SK-N-SH (cell line): Measurements from ENCODE around the gene ADRM1. TPM values are rescaled to one million over a fixed set of nuclear protein-coding genes. Genes with fewer than 3 reads are reported as not detected.

Experiments
- CTCF ChIA-PET: fragments of 300-600, 350-600 bp; formaldehyde crosslinking; extraction: SDS; loops from one replicate; lab custom pipeline; 2021; lab: Yijun Ruan, JAX
- POLR2A ChIA-PET: fragments of 350-600 bp; sonication (Branson Sonifier 250); formaldehyde crosslinking; extraction: SDS; loops from one replicate; lab custom pipeline; 2020; ENCODE audit warnings: antibody characterized with exemption, inconsistent platforms; lab: Yijun Ruan, JAX
- DNase-seq: peaks from one replicate; pipeline ENCODE4 v3.0.0; 2012
- H2AFZ ChIP-seq: fragments of 200-600 bp; sonication (generic); 2 replicates; pipeline ENCODE4 v1.8.1; 2016; ENCODE audit warnings: antibody characterized with exemption, mild to moderate bottlenecking, low read depth
- H3F3A ChIP-seq: fragments of 200-600 bp; sonication (generic); replicated peaks from 2 replicates; pipeline ENCODE3; 2016; ENCODE audit warnings: antibody characterized with exemption, mild to moderate bottlenecking; ENCODE audit not compliant: insufficient read depth
- H3K27ac ChIP-seq, 2 experiments: fragments of 200-500 bp in 1 of 2; fragments of 200-600 bp in 1 of 2; sonication (Bioruptor generic) in 1 of 2; sonication (generic), shearing (Covaris generic) in 1 of 2; 2 replicates each; pipeline versions ENCODE4 v1.5.1 to v1.6.1; 2014 to 2016; ENCODE audit warnings: low read depth in 2 of 2, inconsistent platforms in 1 of 2, low read length in 1 of 2, mild to moderate bottlenecking in 1 of 2, mixed read lengths in 1 of 2
- H3K27me3 ChIP-seq: fragments of 200-600 bp; sonication (generic), shearing (Covaris generic); 2 replicates; pipeline ENCODE4 v1.6.1; 2016; ENCODE audit warnings: mixed run types; ENCODE audit not compliant: insufficient read depth
- H3K36me3 ChIP-seq, 2 experiments: fragments of 200-500 bp in 1 of 2; fragments of 200-600 bp in 1 of 2; sonication (Bioruptor generic) in 1 of 2; sonication (generic) in 1 of 2; replicated peaks in 1 of 2; 2 replicates each; pipeline versions ENCODE3 to v1.5.1; 2014 to 2016; ENCODE audit warnings: low read length in 1 of 2, mild to moderate bottlenecking in 1 of 2; ENCODE audit not compliant: insufficient read depth in 2 of 2, control insufficient read depth in 1 of 2
- H3K4me1 ChIP-seq, 2 experiments: fragments of 200-500 bp in 1 of 2; fragments of 200-600 bp in 1 of 2; sonication (Bioruptor generic) in 1 of 2; sonication (generic), shearing (Covaris generic) in 1 of 2; 2 replicates each; pipeline versions ENCODE4 v1.5.1 to v1.6.1; 2014 to 2016; ENCODE audit warnings: low read depth in 1 of 2, low read length in 1 of 2, mixed run types in 1 of 2; ENCODE audit not compliant: insufficient read depth in 2 of 2, control insufficient read depth in 1 of 2
- H3K4me2 ChIP-seq: fragments of 200-600 bp; sonication (generic), shearing (Covaris generic); 2 replicates; pipeline ENCODE4 v1.6.1; 2017; ENCODE audit warnings: mixed run types
- H3K4me3 ChIP-seq, 2 experiments: fragments of 200-500 bp in 1 of 2; fragments of 200-600 bp in 1 of 2; sonication (Bioruptor generic) in 1 of 2; sonication (generic), shearing (Covaris generic) in 1 of 2; 2 replicates each; pipeline versions ENCODE4 v1.5.1 to v1.8.1; 2014 to 2016; ENCODE audit warnings: low read depth in 2 of 2, inconsistent platforms in 1 of 2, low read length in 1 of 2, mild to moderate bottlenecking in 1 of 2, mixed read lengths in 1 of 2, moderate library complexity in 1 of 2
- H3K79me2 ChIP-seq: fragments of 200-600 bp; sonication (generic); 2 replicates; pipeline ENCODE4 v1.8.1; 2017; ENCODE audit warnings: mild to moderate bottlenecking; ENCODE audit not compliant: insufficient read depth
- H3K9ac ChIP-seq: fragments of 200-600 bp; sonication (generic); 2 replicates; pipeline ENCODE4 v1.6.1; 2017; ENCODE audit warnings: mixed run types
- H3K9me2 ChIP-seq: fragments of 200-600 bp; sonication (generic); 2 replicates; pipeline ENCODE4 v1.6.1; 2017; ENCODE audit warnings: mixed run types
- H3K9me3 ChIP-seq: fragments of 200-600 bp; sonication (generic); 2 replicates; pipeline ENCODE4 v1.6.1; 2017; ENCODE audit warnings: mixed run types, mild to moderate bottlenecking, moderate library complexity
- H4K20me1 ChIP-seq: fragments of 200-600 bp; sonication (generic); 2 replicates; pipeline ENCODE4 v1.6.1; 2017; ENCODE audit warnings: mild to moderate bottlenecking, mixed run types; ENCODE audit not compliant: insufficient read depth
- ELF1 ChIP-seq: IDR thresholded peaks from 2 replicates; pipeline ENCODE4 v1.4.0; 2012
- FOXJ3 ChIP-seq: sonication (generic); formaldehyde crosslinking; IDR thresholded peaks from 2 replicates; pipeline ENCODE4 v1.5.1; 2020; ENCODE audit warnings: mild to moderate bottlenecking, missing genetic modification reagents
- NFIC ChIP-seq: IDR thresholded peaks from 2 replicates; pipeline ENCODE4 v1.4.0; 2012; ENCODE audit warnings: borderline replicate concordance
- RFX5 ChIP-seq: IDR thresholded peaks from 2 replicates; pipeline ENCODE4 v1.6.1; 2012; ENCODE audit warnings: mild to moderate bottlenecking, improper control_type of control experiment, low read length
- TEAD4 ChIP-seq: IDR thresholded peaks from 2 replicates; pipeline ENCODE4 v1.4.0; 2012; ENCODE audit warnings: mild to moderate bottlenecking, borderline replicate concordance; ENCODE audit not compliant: insufficient read depth
- WGBS: methylation state at CpG from one replicate; pipeline ENCODE4 v1.1.6; 2017; ENCODE audit warnings: low lambda C conversion rate; 5-methylcytosine and 5-hydroxymethylcytosine counted together
- polyA plus RNA-seq, 3 experiments: library from polyadenylated mRNA; depleted of rRNA; stranded (reverse); fragments of >200 nt; gene quantifications; 2 replicates each; pipeline ENCODE4 v1.2.3, GENCODE V29; 2012
- TF ChIP-seq, protein P1 (sequence below): fragments of 150-350 bp; IDR thresholded peaks from 2 replicates; pipeline ENCODE4 v1.6.1; 2016; ENCODE audit warnings: mild to moderate bottlenecking, low read depth, low read length

Gene ADRM1
- polyA plus RNA-seq, 1 of the 3 experiments (the other 2 are of a cell fraction), result 142 TPM

DNA sequence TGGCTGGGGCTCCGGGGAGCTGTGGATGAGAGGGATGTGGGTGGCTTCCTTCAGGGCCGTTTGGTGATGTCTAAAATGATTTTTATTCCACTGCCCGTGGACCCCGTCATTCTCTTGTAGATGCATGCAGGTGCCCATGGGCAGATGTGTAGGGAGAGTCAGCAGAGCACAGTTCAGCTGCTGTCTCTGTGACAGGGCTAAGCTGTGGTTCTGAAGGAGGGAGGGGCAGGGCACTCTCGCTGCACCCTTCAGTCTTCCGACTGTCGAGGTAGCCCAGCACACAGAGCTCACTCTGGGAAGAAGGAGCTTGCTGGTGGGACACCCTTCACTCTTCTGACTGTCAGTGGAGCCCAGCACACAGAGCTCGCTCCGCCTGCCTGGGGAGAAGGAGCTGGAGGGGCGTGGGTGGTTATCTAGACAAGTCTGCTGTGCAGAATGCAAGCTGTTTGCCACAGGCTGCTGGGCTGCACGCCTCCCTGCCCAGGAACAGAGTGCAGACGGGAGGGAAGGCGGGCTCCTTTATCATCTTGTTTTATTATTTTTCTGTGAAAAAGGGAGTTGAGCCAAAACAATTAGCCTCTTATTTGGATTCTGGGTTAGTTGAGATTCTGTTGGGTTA, 28.4 kb upstream of the ADRM1 start:
- Histone ChIP-seq H3K36me3 (peaks cover 7 to 20% of the 10 kb centered on the region in 2 experiments), H3K9me3 (no peaks in the 10 kb centered on the region), H3K4me1 (no peaks in the 10 kb centered on the region; a peak in 1 of 4 replicates), H3K4me3 (no peak overlapping the region), H3K27ac (no peak overlapping the region), H3K4me2 (no peak overlapping the region), H4K20me1 (no peaks in the 10 kb centered on the region), H3K9me2 (no peaks in the 10 kb centered on the region), H3F3A (no peaks in the 10 kb centered on the region), H3K27me3 (no peaks in the 10 kb centered on the region), H2AFZ (no peak overlapping the region), H3K79me2 (no peaks in the 10 kb centered on the region), H3K9ac (no peak overlapping the region)
- ChIA-PET POLR2A (no interaction called here), CTCF (interaction anchor here (0.9 kb wide), 1 partner anchor 94 kb away, joined by 3 read pairs; no protein-coding TSS in a partner anchor)
- no peak for DNase-seq
- TF ChIP-seq TEAD4, result no peak
- 89% methylated on average over 13 of the region's 13 CpGs for WGBS

DNA sequence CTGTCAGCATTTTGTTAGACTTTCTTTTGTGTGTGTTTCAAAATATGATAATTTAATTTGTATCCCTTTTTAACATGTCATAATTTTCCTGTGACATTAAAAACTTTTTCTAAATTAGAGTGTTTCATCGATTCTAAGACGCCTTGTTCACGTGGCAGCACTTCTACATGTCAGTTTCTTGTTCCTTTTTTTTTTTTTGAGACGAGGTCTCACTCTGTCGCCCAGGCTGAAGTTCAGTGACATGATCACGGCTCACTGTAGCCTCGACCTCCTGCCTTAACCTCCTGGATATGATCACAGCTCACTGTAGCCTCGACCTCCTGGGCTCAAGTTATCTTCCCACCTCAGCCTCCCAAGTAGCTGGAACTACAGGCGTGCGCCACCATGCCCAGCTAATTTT, 27.6 kb upstream of the ADRM1 start:
- Histone ChIP-seq H3K9me3 (no peaks in the 10 kb centered on the region), H2AFZ (no peak overlapping the region), H3K4me1 (no peaks in the 10 kb centered on the region; a peak in 1 of 4 replicates), H3K9me2 (no peaks in the 10 kb centered on the region), H3K4me3 (no peak overlapping the region), H3K27ac (no peak overlapping the region), H3K79me2 (no peaks in the 10 kb centered on the region), H3K4me2 (no peak overlapping the region)
- POLR2A ChIA-PET, result no interaction called here
- 90% methylated on average over 10 of the region's 10 CpGs for WGBS
- no peak for TF ChIP-seq TEAD4
- no peak for TF ChIP-seq RFX5
- TF ChIP-seq, all 33 proteins: peak for 0
- H3K9ac ChIP-seq, result no peak overlapping the region
- H3F3A ChIP-seq, result no peaks in the 10 kb centered on the region
- no peak for DNase-seq
- H3K36me3 ChIP-seq, result peaks cover 8 to 26% of the 10 kb centered on the region in 2 experiments
- CTCF ChIA-PET, result no interaction called here
- no peaks in the 10 kb centered on the region for H3K27me3 ChIP-seq
- no peaks in the 10 kb centered on the region for H4K20me1 ChIP-seq

DNA sequence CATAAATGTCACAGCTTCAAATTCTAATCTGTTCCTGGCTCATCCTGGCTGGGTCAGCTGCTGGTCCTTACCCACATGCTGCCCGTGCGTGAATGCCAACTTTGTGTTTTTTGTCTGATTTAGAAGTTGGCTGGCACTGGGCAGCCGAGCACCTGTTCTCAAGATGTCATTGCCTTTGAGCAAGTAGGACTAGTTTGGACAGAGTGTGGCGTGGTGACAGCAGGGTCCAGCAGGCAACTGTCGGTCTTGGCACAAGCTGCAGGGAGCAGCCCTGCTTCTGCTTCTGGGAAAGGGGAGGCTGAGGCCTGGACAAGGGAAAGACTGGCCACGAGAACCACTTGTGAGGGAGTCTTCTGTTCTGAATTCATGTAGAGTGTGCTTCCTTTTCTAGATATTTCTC, 26.4 kb upstream of the ADRM1 start:
- Histone ChIP-seq H3F3A (no peaks in the 10 kb centered on the region), H3K27ac (no peak overlapping the region; a peak in 1 of 4 replicates), H3K9me2 (no peaks in the 10 kb centered on the region), H3K79me2 (no peaks in the 10 kb centered on the region), H3K9me3 (no peaks in the 10 kb centered on the region), H2AFZ (no peak overlapping the region), H3K4me3 (no peak overlapping the region), H4K20me1 (no peaks in the 10 kb centered on the region), H3K4me2 (no peak overlapping the region), H3K27me3 (no peaks in the 10 kb centered on the region), H3K4me1 (no peaks in the 10 kb centered on the region; a peak in 1 of 4 replicates), H3K9ac (no peak overlapping the region), H3K36me3 (peaks cover 9 to 38% of the 10 kb centered on the region in 2 experiments)
- ChIA-PET CTCF (no interaction called here), POLR2A (no interaction called here)
- DNase-seq, result no peak
- WGBS, result 81% methylated on average over 4 of the region's 6 CpGs
- TF ChIP-seq FOXJ3 (CRISPR knock-in tag) (no peak), NFIC (no peak), ELF1 (no peak)
- TF ChIP-seq, protein P1, sequence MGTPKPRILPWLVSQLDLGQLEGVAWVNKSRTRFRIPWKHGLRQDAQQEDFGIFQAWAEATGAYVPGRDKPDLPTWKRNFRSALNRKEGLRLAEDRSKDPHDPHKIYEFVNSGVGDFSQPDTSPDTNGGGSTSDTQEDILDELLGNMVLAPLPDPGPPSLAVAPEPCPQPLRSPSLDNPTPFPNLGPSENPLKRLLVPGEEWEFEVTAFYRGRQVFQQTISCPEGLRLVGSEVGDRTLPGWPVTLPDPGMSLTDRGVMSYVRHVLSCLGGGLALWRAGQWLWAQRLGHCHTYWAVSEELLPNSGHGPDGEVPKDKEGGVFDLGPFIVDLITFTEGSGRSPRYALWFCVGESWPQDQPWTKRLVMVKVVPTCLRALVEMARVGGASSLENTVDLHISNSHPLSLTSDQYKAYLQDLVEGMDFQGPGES, result no peak
